H1 (cell line): ENCODE data around the gene TBCE. TPM values are rescaled to one million over a fixed set of nuclear protein-coding genes. Genes with fewer than 3 reads are reported as not detected.
A peak's percentile ranks its signal among the peaks of the same experiment; 100 is the strongest.

Source experiments
- CTCF ChIA-PET: fragments of 300-600 bp; sonication (Branson Sonifier 250); formaldehyde crosslinking; loops from one replicate; lab custom pipeline; 2021; ENCODE audit not compliant: partially characterized antibody; lab: Charles Lee
- POLR2A ChIA-PET: fragments of 300-600 bp; sonication (Branson Sonifier 250); formaldehyde crosslinking; loops from one replicate; lab custom pipeline; 2021; ENCODE audit warnings: inconsistent platforms; ENCODE audit not compliant: partially characterized antibody; lab: Charles Lee
- DNase-seq, 2 experiments: peaks; one replicate each; pipeline versions ENCODE4 v3.0.0 to v3.0.0-alpha.2; 2010 to 2022; ENCODE audit warnings: low spot score in 2 of 2, low read depth in 1 of 2, mixed read lengths in 1 of 2
- FAIRE-seq: peaks from 2 replicates; lab custom pipeline; 2011; peaks lifted over from hg19 to GRCh38; lab: Jason Lieb, UNC
- H2AFZ ChIP-seq: 2 replicates; pipeline ENCODE4 v1.8.1; 2012; ENCODE audit warnings: low read length, inconsistent platforms
- H2AK5ac ChIP-seq: 2 replicates; pipeline ENCODE4 v1.6.1; 2013; ENCODE audit warnings: low read depth, low read length
- H2BK120ac ChIP-seq: replicated peaks from 2 replicates; pipeline ENCODE3; 2013; ENCODE audit warnings: low read depth, low read length, inconsistent platforms
- H2BK12ac ChIP-seq: 2 replicates; pipeline ENCODE4 v1.6.1; 2013; ENCODE audit warnings: low read depth, low read length
- H2BK15ac ChIP-seq: 2 replicates; pipeline ENCODE4 v1.6.1; 2013; ENCODE audit warnings: low read length
- H2BK20ac ChIP-seq: 2 replicates; pipeline ENCODE4 v1.6.1; 2013; ENCODE audit warnings: low read length
- H2BK5ac ChIP-seq: 2 replicates; pipeline ENCODE4 v1.6.1; 2013; ENCODE audit warnings: low read depth, low read length
- H3K14ac ChIP-seq: 2 replicates; pipeline ENCODE4 v1.6.1; 2013; ENCODE audit warnings: inconsistent platforms; ENCODE audit not compliant: insufficient read length
- H3K18ac ChIP-seq: 2 replicates; pipeline ENCODE4 v1.6.1; 2013; ENCODE audit warnings: low read length; ENCODE audit errors: extremely low read depth
- H3K23ac ChIP-seq: 2 replicates; pipeline ENCODE4 v1.6.1; 2013; ENCODE audit warnings: inconsistent platforms; ENCODE audit not compliant: insufficient read length
- H3K23me2 ChIP-seq: 2 replicates; pipeline ENCODE4 v1.6.1; 2013; ENCODE audit warnings: low read depth, low read length
- H3K27ac ChIP-seq: 2 replicates; pipeline ENCODE4 v1.6.1; 2011; ENCODE audit warnings: low read depth, low read length, inconsistent platforms
- H3K27me3 ChIP-seq, 4 experiments: replicated peaks in 1 of 4; 1 replicate in 1 of 4; 2 replicates in 3 of 4; pipeline versions ENCODE4 v1.6.1 to v1.8.1; 2011 to 2013; ENCODE audit warnings: low read length in 3 of 4, mild to moderate bottlenecking in 3 of 4, inconsistent platforms in 2 of 4, mixed read lengths in 2 of 4, moderate library complexity in 1 of 4; ENCODE audit not compliant: control insufficient read depth in 3 of 4, insufficient read depth in 3 of 4; ENCODE audit errors: extremely low read depth in 1 of 4
- H3K36me3 ChIP-seq, 4 experiments: 2 replicates each; pipeline versions ENCODE4 v1.6.1 to v1.8.1; 2011 to 2013; ENCODE audit warnings: mild to moderate bottlenecking in 4 of 4, low read length in 3 of 4, moderate library complexity in 2 of 4, control low read depth in 1 of 4, inconsistent platforms in 1 of 4; ENCODE audit not compliant: insufficient read depth in 4 of 4, control insufficient read depth in 2 of 4
- H3K4ac ChIP-seq: replicated peaks from 2 replicates; pipeline ENCODE3; 2013; ENCODE audit warnings: low read length, low read depth, mixed read lengths, inconsistent platforms; ENCODE audit not compliant: insufficient read length
- H3K4me1 ChIP-seq, 4 experiments: replicated peaks in 1 of 4; 1 replicate in 1 of 4; 2 replicates in 3 of 4; pipeline versions ENCODE4 v1.6.1 to v1.8.1; 2011 to 2013; ENCODE audit warnings: low read length in 3 of 4, inconsistent platforms in 2 of 4, mixed read lengths in 1 of 4; ENCODE audit not compliant: insufficient read depth in 4 of 4, control insufficient read depth in 3 of 4
- H3K4me2 ChIP-seq, 2 experiments: 2 replicates each; pipeline versions ENCODE4 v1.6.1 to v1.8.1; 2011 to 2013; ENCODE audit warnings: low read depth in 2 of 2, low read length in 2 of 2, control low read depth in 1 of 2, inconsistent platforms in 1 of 2, mild to moderate bottlenecking in 1 of 2; ENCODE audit not compliant: insufficient read depth in 1 of 2
- H3K4me3 ChIP-seq, 4 experiments: fragments of 200-600, 300-600 bp in 1 of 4; sonication (generic), shearing (Covaris generic), sonication (Bioruptor Twin) in 1 of 4; 2 replicates each; pipeline versions ENCODE4 v1.5.1 to v1.8.1; 2011 to 2016; ENCODE audit warnings: low read length in 4 of 4, low read depth in 3 of 4, control low read depth in 2 of 4, inconsistent platforms in 2 of 4, mild to moderate bottlenecking in 2 of 4, mixed read lengths in 1 of 4, moderate library complexity in 1 of 4; ENCODE audit not compliant: insufficient read depth in 2 of 4; ENCODE audit errors: extremely low read depth in 1 of 4
- H3K56ac ChIP-seq: replicated peaks from 2 replicates; pipeline ENCODE3; 2013; ENCODE audit warnings: low read depth, mild to moderate bottlenecking, mixed read lengths, low read length, inconsistent platforms; ENCODE audit not compliant: insufficient read length
- H3K79me1 ChIP-seq: 2 replicates; pipeline ENCODE4 v1.6.1; 2013; ENCODE audit warnings: low read depth, low read length, control low read depth
- H3K79me2 ChIP-seq, 2 experiments: 2 replicates each; pipeline versions ENCODE4 v1.6.1 to v1.8.1; 2012 to 2013; ENCODE audit warnings: low read length in 2 of 2, mild to moderate bottlenecking in 2 of 2, inconsistent platforms in 1 of 2; ENCODE audit not compliant: insufficient read depth in 2 of 2, control insufficient read depth in 1 of 2
- H3K9ac ChIP-seq, 4 experiments: replicated peaks in 1 of 4; 1 replicate in 1 of 4; 2 replicates in 3 of 4; pipeline versions ENCODE4 v1.6.1 to v1.8.1; 2011 to 2013; ENCODE audit warnings: low read depth in 3 of 4, low read length in 3 of 4, control low read depth in 2 of 4, mild to moderate bottlenecking in 2 of 4, moderate library complexity in 2 of 4, inconsistent platforms in 1 of 4; ENCODE audit errors: extremely low read depth in 1 of 4
- H3K9me3 ChIP-seq, 2 experiments: 2 replicates each; pipeline versions ENCODE4 v1.6.1 to v1.8.1; 2012 to 2013; ENCODE audit warnings: mild to moderate bottlenecking in 2 of 2, moderate library complexity in 2 of 2, control low read depth in 1 of 2, inconsistent platforms in 1 of 2, low read depth in 1 of 2, low read length in 1 of 2, mixed read lengths in 1 of 2; ENCODE audit not compliant: insufficient read depth in 2 of 2
- H4K20me1 ChIP-seq, 2 experiments: replicated peaks in 1 of 2; 2 replicates each; pipeline versions ENCODE3 to v1.8.1; 2011 to 2013; ENCODE audit warnings: inconsistent platforms in 2 of 2, low read length in 2 of 2, mild to moderate bottlenecking in 1 of 2; ENCODE audit not compliant: insufficient read depth in 2 of 2, control insufficient read depth in 1 of 2
- H4K5ac ChIP-seq: 2 replicates; pipeline ENCODE4 v1.6.1; 2013; ENCODE audit warnings: low read length, low read depth, mixed read lengths, inconsistent platforms; ENCODE audit not compliant: insufficient read length
- H4K8ac ChIP-seq: 2 replicates; pipeline ENCODE4 v1.8.0; 2013; ENCODE audit warnings: mild to moderate bottlenecking, moderate library complexity, low read length, inconsistent platforms; ENCODE audit not compliant: insufficient read depth; ENCODE audit errors: extremely low read depth
- H4K91ac ChIP-seq: replicated peaks from 2 replicates; pipeline ENCODE3; 2013; ENCODE audit warnings: low read length, mixed read lengths, inconsistent platforms; ENCODE audit not compliant: insufficient read length
- EGR1 ChIP-seq: IDR thresholded peaks from 2 replicates; pipeline ENCODE4 v1.6.1; 2011; ENCODE audit warnings: low read depth, low read length, borderline replicate concordance
- EP300 ChIP-seq, 2 experiments: IDR thresholded peaks; 1 replicate in 1 of 2; 2 replicates in 1 of 2; pipeline ENCODE4 v1.6.1; 2011 to 2012; ENCODE audit warnings: low read depth in 2 of 2, low read length in 2 of 2, mild to moderate bottlenecking in 2 of 2, borderline replicate concordance in 1 of 2, inconsistent platforms in 1 of 2, moderate library complexity in 1 of 2
- POLR2AphosphoS5 ChIP-seq: IDR thresholded peaks from 2 replicates; pipeline ENCODE4 v1.6.1; 2011; ENCODE audit warnings: low read depth, low read length
- RAD21 ChIP-seq, 2 experiments: IDR thresholded peaks in 1 of 2; conservative IDR thresholded peaks in 1 of 2; 2 replicates each; pipeline ENCODE4 v1.6.1; 2011; ENCODE audit warnings: low read depth in 2 of 2, low read length in 2 of 2, improper control_type of control experiment in 1 of 2, inconsistent platforms in 1 of 2, mild to moderate bottlenecking in 1 of 2, moderate library complexity in 1 of 2
- SIX5 ChIP-seq: IDR thresholded peaks from 2 replicates; pipeline ENCODE4 v1.6.1; 2011; ENCODE audit warnings: mild to moderate bottlenecking, low read depth, low read length
- TBP ChIP-seq: IDR thresholded peaks from 2 replicates; pipeline ENCODE4 v1.6.1; 2011; ENCODE audit warnings: low read depth, low read length, improper control_type of control experiment
- TEAD4 ChIP-seq: IDR thresholded peaks from 2 replicates; pipeline ENCODE4 v1.6.1; 2012; ENCODE audit warnings: low read depth, low read length, inconsistent platforms, mixed read lengths
- WGBS, 2 experiments: shearing (Covaris generic) in 1 of 2; methylation state at CpG; one replicate each; pipeline versions ENCODE4 v1.1.6 to v1.1.7; 2013 to 2015; ENCODE audit warnings: low lambda C conversion rate in 2 of 2, mixed read lengths in 2 of 2, inconsistent platforms in 1 of 2, low coverage in 1 of 2, missing lambda C conversion rate in 1 of 2; ENCODE audit not compliant: insufficient replicate concordance in 2 of 2, insufficient coverage in 1 of 2, insufficient read length in 1 of 2; ENCODE audit errors: extremely low coverage in 1 of 2, missing lambda C conversion rate in 1 of 2; 5-methylcytosine and 5-hydroxymethylcytosine counted together
- polyA plus RNA-seq, 7 experiments: library from polyadenylated mRNA; depleted of rRNA in 3 of 7; stranded (reverse) in 5 of 7; unstranded in 2 of 7; fragments of >200 nt in 5 of 7; fragments of 200-250 nt in 2 of 7; gene quantifications; 1 replicate in 5 of 7; 2 replicates in 1 of 7; 4 replicates in 1 of 7; pipeline versions ENCODE4 v1.2.1 to v1.2.3, GENCODE V29; 2011 to 2013; ENCODE audit warnings: missing spikeins in 2 of 7, mixed read lengths in 2 of 7
- total RNA-seq: library from RNA; stranded (reverse); fragmentation: NEBNext Ultra II Directional; extraction: Animal tissue kit (Norgen Biotek cat#: 25700); gene quantifications from 2 replicates; pipeline ENCODE4 v1.2.1, GENCODE V29; 2021
- TF ChIP-seq, protein P1 (sequence below), 3 experiments: IDR thresholded peaks; 1 replicate in 2 of 3; 2 replicates in 1 of 3; pipeline versions ENCODE4 v1.5.1 to v1.6.1; 2011; ENCODE audit warnings: low read length in 3 of 3, mild to moderate bottlenecking in 3 of 3, inconsistent platforms in 2 of 3, low read depth in 1 of 3, moderate library complexity in 1 of 3; ENCODE audit not compliant: insufficient read depth in 1 of 3; ENCODE audit errors: control extremely low read depth in 1 of 3

Gene TBCE
- total and polyA plus RNA-seq, 2 of the 8 experiments (the other 6 are each of a cell fraction or from before 2014, with no cell fraction given), result 22.7 to 42.9 TPM

DNA sequence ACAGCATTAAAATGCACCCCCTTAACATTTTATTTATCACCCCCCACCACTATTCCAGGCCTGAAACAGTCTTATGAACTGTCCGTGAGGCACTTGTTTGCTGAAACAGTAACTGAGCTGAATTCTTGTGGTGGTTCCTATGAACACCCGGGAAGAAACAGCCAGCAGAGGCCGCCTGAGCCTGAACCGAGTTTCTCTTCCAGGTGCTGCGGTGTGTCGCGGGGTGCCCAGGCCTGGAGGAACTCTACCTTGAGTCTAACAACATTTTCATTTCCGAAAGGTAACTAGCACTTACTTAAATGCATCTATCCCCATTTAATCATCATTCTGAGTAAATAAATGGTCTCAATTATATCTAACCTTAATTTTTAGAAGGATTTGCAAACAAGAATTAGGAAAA, 66.8 kb downstream of the TBCE start:
- H3K23me2 ChIP-seq, result no peaks in the 10 kb centered on the region
- no peaks in the 10 kb centered on the region for H3K27me3 ChIP-seq
- no peak overlapping the region for H4K5ac ChIP-seq
- no peaks in the 10 kb centered on the region for H4K20me1 ChIP-seq
- H3K9ac ChIP-seq, result no peak overlapping the region; a peak in 1 of 7 replicates
- TF ChIP-seq RAD21 (IDR thresholded peaks at IDR 0.05 in 1 of 2, conservative IDR thresholded peaks at IDR 0.05 in 1 of 2; ENCODE audit: low read depth in 2 of 2, low read length in 2 of 2) (peak; percentile 36 to 53), EGR1 (no peak), EP300 (IDR thresholded peaks at IDR 0.05; ENCODE audit: borderline replicate concordance in 1 of 2, low read depth in 2 of 2, low read length in 2 of 2) (no peak), POLR2AphosphoS5 (no peak), SIX5 (no peak), TBP (no peak), TEAD4 (no peak)
- TF ChIP-seq, protein P1, sequence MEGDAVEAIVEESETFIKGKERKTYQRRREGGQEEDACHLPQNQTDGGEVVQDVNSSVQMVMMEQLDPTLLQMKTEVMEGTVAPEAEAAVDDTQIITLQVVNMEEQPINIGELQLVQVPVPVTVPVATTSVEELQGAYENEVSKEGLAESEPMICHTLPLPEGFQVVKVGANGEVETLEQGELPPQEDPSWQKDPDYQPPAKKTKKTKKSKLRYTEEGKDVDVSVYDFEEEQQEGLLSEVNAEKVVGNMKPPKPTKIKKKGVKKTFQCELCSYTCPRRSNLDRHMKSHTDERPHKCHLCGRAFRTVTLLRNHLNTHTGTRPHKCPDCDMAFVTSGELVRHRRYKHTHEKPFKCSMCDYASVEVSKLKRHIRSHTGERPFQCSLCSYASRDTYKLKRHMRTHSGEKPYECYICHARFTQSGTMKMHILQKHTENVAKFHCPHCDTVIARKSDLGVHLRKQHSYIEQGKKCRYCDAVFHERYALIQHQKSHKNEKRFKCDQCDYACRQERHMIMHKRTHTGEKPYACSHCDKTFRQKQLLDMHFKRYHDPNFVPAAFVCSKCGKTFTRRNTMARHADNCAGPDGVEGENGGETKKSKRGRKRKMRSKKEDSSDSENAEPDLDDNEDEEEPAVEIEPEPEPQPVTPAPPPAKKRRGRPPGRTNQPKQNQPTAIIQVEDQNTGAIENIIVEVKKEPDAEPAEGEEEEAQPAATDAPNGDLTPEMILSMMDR (IDR thresholded peaks at IDR 0.05; ENCODE audit: control extremely low read depth in 1 of 3, insufficient read depth in 1 of 3, low read depth in 1 of 3, low read length in 3 of 3), result peak; percentile 18 to 31 (median 21); a peak in 3 of 4 replicates
- H3K23ac ChIP-seq, result no peak overlapping the region
- no peak overlapping the region for H2BK5ac ChIP-seq
- no peak overlapping the region for H2BK20ac ChIP-seq
- no peak overlapping the region for H3K27ac ChIP-seq
- DNase-seq, result no peak
- H3K79me2 ChIP-seq, result no peaks in the 10 kb centered on the region
- no peak overlapping the region for H3K4ac ChIP-seq
- ChIA-PET POLR2A (interaction anchor here (1.8 kb wide), 1 partner anchor 329 kb away, joined by 5 read pairs; no protein-coding TSS in a partner anchor), CTCF (interaction anchor here (0.6 to 1.2 kb wide), 4 partner anchors 10 to 404 kb away, joined by 3 to 4 read pairs (median 3); no protein-coding TSS in a partner anchor)
- H3K4me2 ChIP-seq, result no peak overlapping the region
- H3K4me1 ChIP-seq, result no peaks in the 10 kb centered on the region
- H4K8ac ChIP-seq, result no peak overlapping the region
- H3K36me3 ChIP-seq, result peaks cover 7 to 26% (median 18%) of the 10 kb centered on the region in 4 experiments
- H3K18ac ChIP-seq, result no peak overlapping the region
- no peak overlapping the region for H3K56ac ChIP-seq
- H3K9me3 ChIP-seq, result no peaks in the 10 kb centered on the region
- H3K4me3 ChIP-seq, result no peak overlapping the region
- H2BK12ac ChIP-seq, result no peak overlapping the region
- H3K79me1 ChIP-seq, result no peaks in the 10 kb centered on the region
- H2AK5ac ChIP-seq, result no peak overlapping the region
- FAIRE-seq, result no peak
- WGBS, 2 experiments, result 90% methylated on average over 8 of the region's 8 CpGs; no CpG with 5 or more reads in 1 of the 2 experiments
- H2BK15ac ChIP-seq, result no peak overlapping the region
- H2BK120ac ChIP-seq, result no peak overlapping the region
- no peak overlapping the region for H2AFZ ChIP-seq
- H3K14ac ChIP-seq, result no peak overlapping the region
- H4K91ac ChIP-seq, result no peak overlapping the region
